Measurements from ENCODE around the gene MGA. TPM values are rescaled to one million over a fixed set of nuclear protein-coding genes. Genes with fewer than 3 reads are reported as not detected.

The MGA gene
- total and polyA plus RNA-seq, 2 donors (not counting 1 experiment from before 2014, with no cell fraction given) = 6.5 to 33.7 TPM

GRCh38 chr15:41648097-41648496, 12.1 kb upstream of the MGA start:
- Histone ChIP-seq H3K4me3 (replicated peaks in 1 of 4; ENCODE audit: control extremely low read depth in 1 of 4, insufficient read depth in 1 of 4, low read depth in 3 of 4, low read length in 4 of 4) (no peak overlapping the region), H3K9me3 (ENCODE audit: control insufficient read depth, insufficient read depth, low read depth, low read length) (no peaks in the 10 kb centered on the region), H2AFZ (ENCODE audit: low read length) (no peak overlapping the region), H3K9ac (ENCODE audit: insufficient read depth, low read length) (no peak overlapping the region), H3K27ac (ENCODE audit: insufficient read depth, low read length) (no peak overlapping the region), H3K79me2 (ENCODE audit: control insufficient read depth, insufficient read depth, low read length) (no peaks in the 10 kb centered on the region), H3K4me2 (ENCODE audit: extremely low read depth, insufficient read depth, low read length) (no peak overlapping the region), H4K20me1 (ENCODE audit: control insufficient read depth, extremely low read depth, insufficient read depth, low read length) (no peaks in the 10 kb centered on the region), H3K27me3 (ENCODE audit: control insufficient read depth, insufficient read depth, low read length) (no peaks in the 10 kb centered on the region), H3K36me3 (ENCODE audit: control insufficient read depth, insufficient read depth, low read length) (no peaks in the 10 kb centered on the region), H3K4me1 (ENCODE audit: control insufficient read depth, extremely low read depth, insufficient read depth, low read length) (no peaks in the 10 kb centered on the region)
- no peak for DNase-seq (ENCODE audit: low read depth in 2 of 2)
- TF ChIP-seq EZH2 (IDR thresholded peaks at IDR 0.05; ENCODE audit: low read length, missing control alignments) (no peak), CTCF (conservative IDR thresholded peaks at IDR 0.05 in 1 of 2, IDR thresholded peaks at IDR 0.05 in 1 of 2; ENCODE audit: low read depth in 1 of 2, low read length in 2 of 2) (no peak)

DNA sequence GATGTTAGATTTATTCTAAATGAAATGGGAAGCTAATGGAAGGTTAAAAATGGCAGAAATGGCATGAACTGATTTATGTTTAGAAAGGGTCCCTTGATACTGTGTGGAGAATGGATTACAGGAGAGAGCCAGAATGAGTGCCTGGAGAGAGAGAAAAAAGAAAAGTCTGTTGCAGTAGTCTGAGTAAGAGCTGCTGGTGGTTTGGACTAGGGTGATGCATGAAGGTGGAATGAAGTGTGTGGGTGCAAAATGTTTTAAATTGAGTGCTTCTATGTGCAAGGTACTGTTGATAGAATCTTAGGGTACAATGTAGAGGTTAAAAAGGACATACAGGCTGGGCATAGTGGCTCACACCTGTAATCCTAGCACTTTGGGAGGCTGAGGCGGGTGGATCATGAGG, 11.4 kb upstream of the MGA start:
- Histone ChIP-seq H3K9me3 (ENCODE audit: control insufficient read depth, insufficient read depth, low read depth, low read length) (no peaks in the 10 kb centered on the region), H2AFZ (ENCODE audit: low read length) (no peak overlapping the region), H3K27ac (ENCODE audit: insufficient read depth, low read length) (no peak overlapping the region), H4K20me1 (ENCODE audit: control insufficient read depth, extremely low read depth, insufficient read depth, low read length) (no peaks in the 10 kb centered on the region), H3K36me3 (ENCODE audit: control insufficient read depth, insufficient read depth, low read length) (no peaks in the 10 kb centered on the region), H3K79me2 (ENCODE audit: control insufficient read depth, insufficient read depth, low read length) (no peaks in the 10 kb centered on the region), H3K27me3 (ENCODE audit: control insufficient read depth, insufficient read depth, low read length) (no peaks in the 10 kb centered on the region), H3K4me2 (ENCODE audit: extremely low read depth, insufficient read depth, low read length) (no peak overlapping the region), H3K4me3 (replicated peaks in 1 of 4; ENCODE audit: control extremely low read depth in 1 of 4, insufficient read depth in 1 of 4, low read depth in 3 of 4, low read length in 4 of 4) (no peak overlapping the region), H3K4me1 (ENCODE audit: control insufficient read depth, extremely low read depth, insufficient read depth, low read length) (no peaks in the 10 kb centered on the region), H3K9ac (ENCODE audit: insufficient read depth, low read length) (no peak overlapping the region)
- TF ChIP-seq CTCF (conservative IDR thresholded peaks at IDR 0.05 in 1 of 2, IDR thresholded peaks at IDR 0.05 in 1 of 2; ENCODE audit: low read depth in 1 of 2, low read length in 2 of 2) (no peak), EZH2 (IDR thresholded peaks at IDR 0.05; ENCODE audit: low read length, missing control alignments) (no peak)
- peak; percentile 25 to 90 for DNase-seq (ENCODE audit: low read depth in 2 of 2)

DNA sequence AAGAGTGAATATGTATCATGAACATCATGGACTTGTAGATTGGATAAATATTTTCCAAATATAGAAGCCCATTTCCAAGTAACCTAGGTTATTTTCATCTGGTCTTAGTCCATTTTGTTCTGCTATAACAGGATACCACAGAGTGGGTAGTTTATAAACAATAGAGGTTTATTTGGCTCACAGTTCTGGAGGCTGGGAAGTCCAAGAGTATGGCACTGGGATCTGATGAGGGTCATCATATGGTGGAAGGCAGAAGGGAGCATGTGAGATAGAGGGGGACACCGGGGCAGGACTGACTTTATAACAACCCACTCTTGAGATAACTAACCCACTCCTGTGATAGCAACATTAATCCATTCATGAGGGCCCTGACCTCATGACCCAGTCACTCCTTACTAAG, 9.4 kb upstream of the MGA start:
- TF ChIP-seq EZH2 (IDR thresholded peaks at IDR 0.05; ENCODE audit: low read length, missing control alignments) (no peak), CTCF (conservative IDR thresholded peaks at IDR 0.05 in 1 of 2, IDR thresholded peaks at IDR 0.05 in 1 of 2; ENCODE audit: low read depth in 1 of 2, low read length in 2 of 2) (no peak)

More for the DNA sequence above, 9.4 kb upstream of the MGA start:
- Histone ChIP-seq H3K9me3 (ENCODE audit: control insufficient read depth, insufficient read depth, low read depth, low read length) (no peaks in the 10 kb centered on the region), H3K9ac (ENCODE audit: insufficient read depth, low read length) (no peak overlapping the region), H3K79me2 (ENCODE audit: control insufficient read depth, insufficient read depth, low read length) (no peaks in the 10 kb centered on the region), H3K27me3 (ENCODE audit: control insufficient read depth, insufficient read depth, low read length) (no peaks in the 10 kb centered on the region), H3K4me1 (ENCODE audit: control insufficient read depth, extremely low read depth, insufficient read depth, low read length) (no peaks in the 10 kb centered on the region), H3K36me3 (ENCODE audit: control insufficient read depth, insufficient read depth, low read length) (no peaks in the 10 kb centered on the region), H3K27ac (ENCODE audit: insufficient read depth, low read length) (no peak overlapping the region), H3K4me3 (replicated peaks in 1 of 4; ENCODE audit: control extremely low read depth in 1 of 4, insufficient read depth in 1 of 4, low read depth in 3 of 4, low read length in 4 of 4) (no peak overlapping the region), H4K20me1 (ENCODE audit: control insufficient read depth, extremely low read depth, insufficient read depth, low read length) (no peaks in the 10 kb centered on the region), H3K4me2 (ENCODE audit: extremely low read depth, insufficient read depth, low read length) (no peak overlapping the region), H2AFZ (ENCODE audit: low read length) (no peak overlapping the region)
- no peak for DNase-seq (ENCODE audit: low read depth in 2 of 2)
